ENCODE results near the gene AP1S3. TPM values are rescaled to one million over a fixed set of nuclear protein-coding genes. Genes with fewer than 3 reads are reported as not detected.

AP1S3 gene
- total RNA-seq, 1 donor from 2014 or later: 0.47 TPM

GRCh38 chr2:223759569-223760430 is 77.6 kb downstream of the AP1S3 start:
- no peak overlapping the region for H3K4me3 ChIP-seq
- H3K27me3 ChIP-seq (ENCODE audit: low read depth): no peaks in the 10 kb centered on the region
- no peak for DNase-seq
- no peaks in the 10 kb centered on the region for H3K4me1 ChIP-seq
- no peaks in the 10 kb centered on the region for H3K9me3 ChIP-seq (replicated peaks)
- H3K36me3 ChIP-seq: no peaks in the 10 kb centered on the region
- TF ChIP-seq CTCF (IDR thresholded peaks at IDR 0.05; ENCODE audit: borderline replicate concordance): no peak
- intact Hi-C loops (cut with micrococcal nuclease): no loop called here
- H3K27ac ChIP-seq (replicated peaks): no peak overlapping the region

GRCh38 chr2:223758131-223758840 is 79.1 kb downstream of the AP1S3 start:
- no peaks in the 10 kb centered on the region for H3K27me3 ChIP-seq (ENCODE audit: low read depth)
- intact Hi-C loops (cut with micrococcal nuclease): no loop called here
- H3K4me3 ChIP-seq: no peak overlapping the region
- H3K36me3 ChIP-seq: no peaks in the 10 kb centered on the region
- no peak for TF ChIP-seq CTCF (IDR thresholded peaks at IDR 0.05; ENCODE audit: borderline replicate concordance)
- H3K4me1 ChIP-seq: no peaks in the 10 kb centered on the region
- no peak for DNase-seq
- no peaks in the 10 kb centered on the region for H3K9me3 ChIP-seq (replicated peaks)
- no peak overlapping the region for H3K27ac ChIP-seq (replicated peaks)

DNA sequence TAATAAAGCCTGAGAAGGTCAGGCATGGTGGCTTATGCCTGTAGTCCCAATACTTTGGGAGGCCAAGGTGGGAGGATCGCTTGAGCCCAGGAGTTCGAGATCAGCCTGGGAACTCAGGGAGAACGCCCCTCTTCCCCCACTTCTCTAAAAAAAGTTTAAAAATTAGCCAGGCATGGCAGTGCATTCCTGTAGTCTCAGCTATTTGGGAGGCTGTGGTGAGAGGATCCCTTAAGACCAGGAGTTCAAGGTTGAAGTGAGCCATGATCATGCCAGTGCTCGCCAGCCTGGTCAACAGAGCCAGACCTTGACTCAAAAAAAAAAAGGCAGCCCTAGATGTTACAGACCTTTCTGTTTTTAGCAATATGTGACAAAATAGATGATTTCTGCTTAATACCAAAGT is 83.4 kb downstream of the AP1S3 start:
- no peak overlapping the region for H3K27ac ChIP-seq (replicated peaks)
- no peaks in the 10 kb centered on the region for H3K4me1 ChIP-seq
- DNase-seq: no peak
- TF ChIP-seq CTCF (IDR thresholded peaks at IDR 0.05; ENCODE audit: borderline replicate concordance): no peak
- intact Hi-C loops (cut with micrococcal nuclease): no loop called here
- no peaks in the 10 kb centered on the region for H3K9me3 ChIP-seq (replicated peaks)
- no peak overlapping the region for H3K4me3 ChIP-seq
- peaks cover 15% of the 10 kb centered on the region for H3K27me3 ChIP-seq (ENCODE audit: low read depth)
- H3K36me3 ChIP-seq: no peaks in the 10 kb centered on the region

GRCh38 chr2:223751012-223751411 is 86.4 kb downstream of the AP1S3 start:
- H3K9me3 ChIP-seq (replicated peaks): no peaks in the 10 kb centered on the region
- no peak for DNase-seq
- peaks cover 20% of the 10 kb centered on the region for H3K27me3 ChIP-seq (ENCODE audit: low read depth)
- intact Hi-C loops (cut with micrococcal nuclease): no loop called here
- no peaks in the 10 kb centered on the region for H3K36me3 ChIP-seq
- TF ChIP-seq CTCF (IDR thresholded peaks at IDR 0.05; ENCODE audit: borderline replicate concordance): no peak
- H3K27ac ChIP-seq (replicated peaks): no peak overlapping the region
- H3K4me3 ChIP-seq: no peak overlapping the region
- H3K4me1 ChIP-seq: no peaks in the 10 kb centered on the region

- no peaks in the 10 kb centered on the region for H3K4me1 ChIP-seq
- H3K27me3 ChIP-seq (ENCODE audit: low read depth): peaks cover 20% of the 10 kb centered on the region
- H3K27ac ChIP-seq (replicated peaks): no peak overlapping the region
- no peak for DNase-seq
- TF ChIP-seq CTCF (IDR thresholded peaks at IDR 0.05; ENCODE audit: borderline replicate concordance): no peak
- no peaks in the 10 kb centered on the region for H3K9me3 ChIP-seq (replicated peaks)
- H3K36me3 ChIP-seq: no peaks in the 10 kb centered on the region
- H3K4me3 ChIP-seq: no peak overlapping the region
- intact Hi-C loops (cut with micrococcal nuclease): no loop called here
These were observed 89.9 kb downstream of the AP1S3 start for GRCh38 chr2:223747392-223748042.

All from left ventricle myocardium inferior (tissue), 1 donor.